HepG2 (cell line): ENCODE results near the gene NTM. TPM values are rescaled to one million over a fixed set of nuclear protein-coding genes. Genes with fewer than 3 reads are reported as not detected.

ENCODE experiments used
- ATAC-seq: fragments of 200-7000 bp; cut with Tn5 transposase; 3 replicates; pipeline ENCODE4 v1.9.1; 2020; ENCODE audit warnings: mild to moderate bottlenecking, moderate library complexity
- BruUV-seq: library from RNA; stranded (reverse); fragments of 400-500 nt; replicated peaks from 2 replicates; lab custom pipeline; 2021; lab: Mats Ljungman, UMichigan
- CTCF ChIA-PET: fragments of 300-600 bp; formaldehyde crosslinking; extraction: SDS; loops from one replicate; lab custom pipeline; 2021; ENCODE audit warnings: low total read pairs, inconsistent platforms, low intra/inter-chr PET ratio; lab: Yijun Ruan, JAX
- POLR2A ChIA-PET: fragments of 350-600 bp; sonication (Branson Sonifier 250); formaldehyde crosslinking; loops from one replicate; lab custom pipeline; 2020; ENCODE audit warnings: antibody characterized with exemption, inconsistent platforms; lab: Yijun Ruan, JAX
- DNase-seq: peaks from one replicate; pipeline ENCODE4 v3.0.0-alpha.2; 2015; ENCODE audit warnings: low spot score
- FAIRE-seq: peaks from 3 replicates; lab custom pipeline; 2011; peaks lifted over from hg19 to GRCh38; lab: Jason Lieb, UNC
- H2AFZ ChIP-seq: one replicate; pipeline ENCODE4 v1.6.1; 2011; ENCODE audit warnings: low read length, inconsistent platforms
- H3K27ac ChIP-seq: fragments of 300-600 bp; 3 replicates; pipeline ENCODE4 v1.8.0; 2011; ENCODE audit warnings: mixed run types, mild to moderate bottlenecking, mixed read lengths, low read length, inconsistent platforms; ENCODE audit not compliant: insufficient read depth; ENCODE audit errors: extremely low read length
- H3K27me3 ChIP-seq, 2 experiments: fragments of 200-600 bp in 1 of 2; 2 replicates in 1 of 2; 3 replicates in 1 of 2; pipeline versions ENCODE4 v1.6.0 to v1.8.0; 2011; ENCODE audit warnings: low read length in 2 of 2, mild to moderate bottlenecking in 2 of 2, moderate library complexity in 2 of 2, inconsistent platforms in 1 of 2; ENCODE audit not compliant: insufficient read depth in 2 of 2, control insufficient read depth in 1 of 2
- H3K36me3 ChIP-seq, 2 experiments: fragments of 200-600 bp in 1 of 2; replicated peaks in 1 of 2; 2 replicates in 1 of 2; 3 replicates in 1 of 2; pipeline versions ENCODE4 v1.5.1 to v1.8.0; 2011; ENCODE audit warnings: low read length in 2 of 2, inconsistent platforms in 1 of 2; ENCODE audit not compliant: insufficient read depth in 2 of 2, control insufficient read depth in 1 of 2
- H3K4me1 ChIP-seq: 2 replicates; pipeline ENCODE4 v1.5.1; 2012; ENCODE audit warnings: low read length, inconsistent platforms; ENCODE audit not compliant: insufficient read depth
- H3K4me2 ChIP-seq: 2 replicates; pipeline ENCODE4 v1.6.0; 2011; ENCODE audit warnings: low read depth, low read length, inconsistent platforms
- H3K4me3 ChIP-seq, 3 experiments: fragments of 200-600 bp in 1 of 3; sonication (generic), shearing (Covaris generic) in 1 of 3; replicated peaks in 1 of 3; 2 replicates each; pipeline ENCODE4 v1.5.1; 2011 to 2016; ENCODE audit warnings: low read length in 3 of 3, inconsistent platforms in 2 of 3, low read depth in 2 of 3, mild to moderate bottlenecking in 2 of 3, control low read depth in 1 of 3, mixed read lengths in 1 of 3; ENCODE audit not compliant: insufficient read depth in 1 of 3
- H3K79me2 ChIP-seq: one replicate; pipeline ENCODE4 v1.6.1; 2011; ENCODE audit warnings: low read length, inconsistent platforms; ENCODE audit not compliant: insufficient read depth
- H3K9ac ChIP-seq: 2 replicates; pipeline ENCODE4 v1.6.0; 2011; ENCODE audit warnings: mild to moderate bottlenecking, low read depth, low read length, inconsistent platforms; ENCODE audit not compliant: insufficient read depth
- H3K9me3 ChIP-seq: 2 replicates; pipeline ENCODE4 v1.5.1; 2012; ENCODE audit warnings: mild to moderate bottlenecking, low read length
- H4K20me1 ChIP-seq: 2 replicates; pipeline ENCODE4 v1.6.0; 2011; ENCODE audit warnings: inconsistent platforms, mild to moderate bottlenecking, low read length, moderate library complexity; ENCODE audit not compliant: insufficient read depth
- RFX1 ChIP-seq: fragments of 450-650 bp; IDR thresholded peaks from 2 replicates; pipeline ENCODE4 v1.6.1; 2017
- WGBS: methylation state at CpG from one replicate; pipeline ENCODE4 v1.1.6; 2017; ENCODE audit warnings: low lambda C conversion rate; 5-methylcytosine and 5-hydroxymethylcytosine counted together
- in situ Hi-C: cut with HindIII; loops from 2 replicates; pipeline ENCODE4 v1.10.0; 2017; ENCODE audit warnings: low pct_unique_long_range_greater_than_20kb; ENCODE audit not compliant: extremely low pct_ligation_motif_present
- intact Hi-C: fragments of 100-400 bp; cut with micrococcal nuclease; formaldehyde crosslinking; loops from one replicate; pipeline ENCODE4 v1.10.0; 2022; ENCODE audit not compliant: unreplicated experiment
- polyA plus RNA-seq, 8 experiments: library from polyadenylated mRNA; depleted of rRNA in 3 of 8; stranded (reverse) in 7 of 8; unstranded in 1 of 8; fragments of >200 nt; fragmentation: Illumina TruSeq in 4 of 8; extraction: Trizol in 4 of 8; gene quantifications; 2 replicates each; pipeline versions ENCODE4 v1.2.1 to v1.2.3, GENCODE V29; 2011 to 2016; ENCODE audit warnings: low read depth in 4 of 8, missing spikeins in 1 of 8, mixed read lengths in 1 of 8; ENCODE audit not compliant: insufficient read depth in 1 of 8
- total RNA-seq, 5 experiments: library from RNA; depleted of rRNA; stranded (reverse); fragments of >200 nt; fragmentation: Illumina TruSeq; extraction: Trizol; gene quantifications; 2 replicates each; pipeline ENCODE4 v1.2.3, GENCODE V29; 2016; ENCODE audit warnings: low read depth in 1 of 5
- TF ChIP-seq, protein P1 (sequence below): sonication (generic); formaldehyde crosslinking; IDR thresholded peaks from 2 replicates; pipeline ENCODE4 v1.5.1; 2020; ENCODE audit warnings: mild to moderate bottlenecking, missing genetic modification reagents
- TF ChIP-seq, protein P2 (sequence below): sonication (generic); formaldehyde crosslinking; IDR thresholded peaks from 2 replicates; pipeline ENCODE4 v1.5.1; 2020; ENCODE audit warnings: missing genetic modification reagents, mild to moderate bottlenecking, borderline replicate concordance

NTM gene
- total and polyA plus RNA-seq, 2 of the 13 experiments (the other 11 are each of a cell fraction or from before 2014, with no cell fraction given) = not detected

- POLR2A ChIA-PET = no interaction called here
- no TSS peak for BruUV-seq
- Histone ChIP-seq H3K9me3 (peaks cover 30% of the 10 kb centered on the region), H3K9ac (no peak overlapping the region), H2AFZ (no peak overlapping the region), H3K4me1 (no peaks in the 10 kb centered on the region), H3K36me3 (no peaks in the 10 kb centered on the region), H4K20me1 (no peaks in the 10 kb centered on the region), H3K79me2 (no peaks in the 10 kb centered on the region), H3K4me3 (no peak overlapping the region), H3K4me2 (no peak overlapping the region), H3K27ac (no peak overlapping the region), H3K27me3 (no peaks in the 10 kb centered on the region)
- CTCF ChIA-PET = no interaction called here
- 12% methylated on average over 15 of the region's 15 CpGs for WGBS
- TF ChIP-seq, protein P1, sequence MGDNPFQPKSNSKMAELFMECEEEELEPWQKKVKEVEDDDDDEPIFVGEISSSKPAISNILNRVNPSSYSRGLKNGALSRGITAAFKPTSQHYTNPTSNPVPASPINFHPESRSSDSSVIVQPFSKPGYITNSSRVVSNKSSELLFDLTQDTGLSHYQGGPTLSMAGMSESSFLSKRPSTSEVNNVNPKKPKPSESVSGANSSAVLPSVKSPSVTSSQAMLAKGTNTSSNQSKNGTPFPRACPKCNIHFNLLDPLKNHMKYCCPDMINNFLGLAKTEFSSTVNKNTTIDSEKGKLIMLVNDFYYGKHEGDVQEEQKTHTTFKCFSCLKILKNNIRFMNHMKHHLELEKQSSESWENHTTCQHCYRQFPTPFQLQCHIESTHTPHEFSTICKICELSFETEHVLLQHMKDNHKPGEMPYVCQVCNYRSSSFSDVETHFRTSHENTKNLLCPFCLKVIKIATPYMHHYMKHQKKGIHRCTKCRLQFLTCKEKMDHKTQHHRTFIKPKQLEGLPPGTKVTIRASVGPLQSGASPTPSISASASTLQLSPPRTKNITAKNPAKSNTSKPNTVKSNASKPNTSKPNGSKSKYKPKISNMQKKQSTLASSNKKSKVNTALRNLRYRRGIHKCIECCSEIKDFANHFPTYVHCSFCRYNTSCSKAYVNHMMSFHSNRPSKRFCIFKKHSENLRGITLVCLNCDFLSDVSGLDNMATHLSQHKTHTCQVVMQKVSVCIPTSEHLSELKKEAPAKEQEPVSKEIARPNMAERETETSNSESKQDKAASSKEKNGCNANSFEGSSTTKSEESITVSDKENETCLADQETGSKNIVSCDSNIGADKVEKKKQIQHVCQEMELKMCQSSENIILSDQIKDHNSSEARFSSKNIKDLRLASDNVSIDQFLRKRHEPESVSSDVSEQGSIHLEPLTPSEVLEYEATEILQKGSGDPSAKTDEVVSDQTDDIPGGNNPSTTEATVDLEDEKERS (CRISPR knock-in tag) = no peak
- TF ChIP-seq, protein P2, sequence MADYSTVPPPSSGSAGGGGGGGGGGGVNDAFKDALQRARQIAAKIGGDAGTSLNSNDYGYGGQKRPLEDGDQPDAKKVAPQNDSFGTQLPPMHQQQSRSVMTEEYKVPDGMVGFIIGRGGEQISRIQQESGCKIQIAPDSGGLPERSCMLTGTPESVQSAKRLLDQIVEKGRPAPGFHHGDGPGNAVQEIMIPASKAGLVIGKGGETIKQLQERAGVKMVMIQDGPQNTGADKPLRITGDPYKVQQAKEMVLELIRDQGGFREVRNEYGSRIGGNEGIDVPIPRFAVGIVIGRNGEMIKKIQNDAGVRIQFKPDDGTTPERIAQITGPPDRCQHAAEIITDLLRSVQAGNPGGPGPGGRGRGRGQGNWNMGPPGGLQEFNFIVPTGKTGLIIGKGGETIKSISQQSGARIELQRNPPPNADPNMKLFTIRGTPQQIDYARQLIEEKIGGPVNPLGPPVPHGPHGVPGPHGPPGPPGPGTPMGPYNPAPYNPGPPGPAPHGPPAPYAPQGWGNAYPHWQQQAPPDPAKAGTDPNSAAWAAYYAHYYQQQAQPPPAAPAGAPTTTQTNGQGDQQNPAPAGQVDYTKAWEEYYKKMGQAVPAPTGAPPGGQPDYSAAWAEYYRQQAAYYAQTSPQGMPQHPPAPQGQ (CRISPR knock-in tag) = no peak
- TF ChIP-seq RFX1 = no peak
- intact Hi-C loops = no loop called here
- FAIRE-seq (no peak), DNase-seq (no peak), ATAC-seq (no peak)
- in situ Hi-C loops = no loop called here
Measured at GRCh38 chr11:132174362-132175255, 804.2 kb downstream of the NTM start.
